Endothelial cell (in vitro differentiated cells): ENCODE data around the gene PCNX2. TPM values are rescaled to one million over a fixed set of nuclear protein-coding genes. Genes with fewer than 3 reads are reported as not detected.

Experiments
- DNase-seq: peaks from one replicate; pipeline ENCODE4 v3.0.0; 2021; ENCODE audit warnings: low spot score
- H3K27ac Mint-ChIP-seq: one replicate; pipeline ENCODE4 v1.8.0; 2021; ENCODE audit warnings: mixed read lengths, inconsistent platforms; ENCODE audit not compliant: unreplicated experiment
- H3K27me3 Mint-ChIP-seq: one replicate; pipeline ENCODE4 v1.8.0; 2021; ENCODE audit warnings: mild to moderate bottlenecking, moderate library complexity, mixed read lengths, inconsistent platforms; ENCODE audit not compliant: unreplicated experiment
- H3K36me3 Mint-ChIP-seq: one replicate; pipeline ENCODE4 v1.8.0; 2021; ENCODE audit warnings: mild to moderate bottlenecking, low read depth, mixed read lengths, inconsistent platforms; ENCODE audit not compliant: unreplicated experiment
- H3K4me1 Mint-ChIP-seq: one replicate; pipeline ENCODE4 v1.8.0; 2021; ENCODE audit warnings: mild to moderate bottlenecking, mixed read lengths, inconsistent platforms; ENCODE audit not compliant: unreplicated experiment
- H3K4me3 Mint-ChIP-seq: one replicate; pipeline ENCODE4 v1.8.0; 2021; ENCODE audit warnings: mild to moderate bottlenecking, mixed read lengths, inconsistent platforms; ENCODE audit not compliant: unreplicated experiment
- H3K9me3 Mint-ChIP-seq: one replicate; pipeline ENCODE4 v1.8.0; 2021; ENCODE audit warnings: mixed read lengths, inconsistent platforms; ENCODE audit not compliant: unreplicated experiment
- long read RNA-seq: library from polyadenylated mRNA; unstranded; transcript quantifications from one replicate; pipeline ENCODE4 v2.0.0, GENCODE V29; 2020; ENCODE audit not compliant: unreplicated experiment
- total RNA-seq: library from RNA; stranded (reverse); fragmentation: NEBNext Ultra II Directional; extraction: Animal tissue kit (Norgen Biotek cat#: 25700); gene quantifications from one replicate; pipeline ENCODE4 v1.2.1, GENCODE V29; 2021; ENCODE audit not compliant: unreplicated experiment
- TF ChIP-seq, protein P1 (sequence below): fragments of 200-600 bp; sonication (generic); IDR thresholded peaks from one replicate; pipeline ENCODE4 v1.5.0; 2021; ENCODE audit warnings: antibody characterized with exemption; ENCODE audit not compliant: unreplicated experiment

Gene PCNX2, protein sequence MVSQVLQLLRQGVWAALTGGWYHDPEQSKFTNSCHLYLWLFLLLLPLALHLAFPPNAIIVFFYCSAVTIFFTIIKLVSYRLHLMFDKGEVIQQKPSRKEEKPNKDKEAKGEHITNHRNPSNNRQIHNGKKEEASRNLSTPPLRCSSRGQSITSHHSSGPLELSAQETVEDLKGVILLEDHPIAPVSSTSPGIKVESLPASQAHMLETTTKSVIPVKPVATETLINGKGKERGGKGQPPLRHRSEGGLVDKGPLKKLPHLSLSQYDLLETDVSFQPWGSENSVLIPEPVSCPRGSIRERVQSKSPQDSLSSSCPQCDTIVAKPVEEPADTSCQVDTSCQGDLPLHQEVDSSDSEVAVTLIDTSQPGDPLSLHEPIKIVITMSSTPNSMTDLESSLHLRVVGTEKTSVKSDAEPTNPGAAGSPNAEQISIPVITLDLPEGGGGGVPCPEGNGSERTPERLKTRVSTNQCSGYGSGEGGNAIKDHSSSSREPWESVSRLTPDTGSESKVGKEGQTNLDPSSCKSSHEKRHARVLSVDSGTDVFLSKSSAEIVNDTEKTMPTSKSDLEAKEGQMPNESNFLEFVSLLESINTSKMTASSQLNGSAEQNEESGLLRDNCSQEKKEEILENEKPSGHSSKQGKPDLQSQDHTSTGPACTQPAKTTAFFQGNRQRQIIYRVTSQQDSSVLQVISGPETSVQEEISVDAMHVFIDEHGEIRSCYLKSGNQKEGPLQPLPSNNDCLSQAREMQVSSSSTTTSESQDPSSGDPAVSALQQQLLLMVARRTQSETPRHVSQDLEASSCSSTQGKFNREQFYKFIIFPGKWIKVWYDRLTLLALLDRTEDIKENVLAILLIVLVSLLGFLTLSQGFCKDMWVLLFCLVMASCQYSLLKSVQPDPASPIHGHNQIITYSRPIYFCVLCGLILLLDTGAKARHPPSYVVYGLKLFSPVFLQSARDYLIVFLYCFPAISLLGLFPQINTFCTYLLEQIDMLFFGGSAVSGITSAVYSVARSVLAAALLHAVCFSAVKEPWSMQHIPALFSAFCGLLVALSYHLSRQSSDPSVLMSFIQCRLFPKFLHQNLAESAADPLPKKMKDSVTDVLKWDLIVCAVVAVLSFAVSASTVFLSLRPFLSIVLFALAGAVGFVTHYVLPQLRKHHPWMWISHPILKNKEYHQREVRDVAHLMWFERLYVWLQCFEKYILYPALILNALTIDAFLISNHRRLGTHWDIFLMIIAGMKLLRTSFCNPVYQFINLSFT (N-terminal part only)
- 24.0 TPM for total RNA-seq
- long read RNA-seq, partial matches to known transcripts, result 1 of 3 reads
- long read RNA-seq, other reads (novel, unspliced or antisense), result 2 of 3 reads

DNA sequence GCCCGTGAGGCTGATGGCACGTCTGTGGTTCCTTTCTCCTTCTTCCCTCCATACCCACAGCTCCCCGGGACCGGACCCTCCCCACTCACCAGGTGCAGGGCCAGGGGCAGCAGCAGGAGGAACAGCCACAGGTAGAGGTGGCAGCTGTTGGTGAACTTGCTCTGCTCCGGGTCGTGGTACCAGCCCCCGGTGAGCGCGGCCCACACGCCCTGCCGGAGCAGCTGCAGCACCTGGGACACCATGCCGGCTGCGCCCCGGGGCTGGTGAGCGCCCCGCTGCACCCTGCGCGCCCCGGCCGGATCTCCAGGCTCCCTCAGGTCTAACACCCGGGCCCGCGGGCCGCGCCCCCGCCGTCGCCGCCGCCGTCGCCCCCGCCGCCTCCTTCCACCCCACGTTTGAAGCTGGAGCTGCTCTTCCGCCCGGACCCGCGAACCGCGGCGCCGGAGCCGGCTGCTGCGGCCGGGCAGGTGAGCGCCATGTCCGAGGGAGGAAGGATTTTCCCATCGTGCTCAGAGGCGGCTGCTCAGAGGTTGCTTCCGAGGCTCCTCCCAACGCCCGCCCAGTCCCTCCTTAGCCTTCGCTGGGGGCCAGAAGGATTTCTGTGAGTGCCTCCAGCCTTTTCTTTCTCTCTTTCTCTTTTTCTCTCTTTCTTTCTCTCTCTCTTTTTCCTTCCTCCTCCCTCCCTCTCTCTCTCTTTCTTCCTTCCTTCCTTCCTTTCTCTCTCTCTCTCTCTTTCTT, at the start of gene PCNX2:
Gene PCNX2 (minus strand): TSS at position 489 of the 738 bp plus-strand sequence. CDS start 247 bp downstream, at position 242.
- Mint-ChIP-seq H3K27me3 (peaks cover 2% of the 10 kb centered on the region), H3K4me3 (peak within 1 kb of the TSS; percentile 92), H3K36me3 (no peaks in the 10 kb centered on the region), H3K27ac (peak within 1 kb of the TSS; percentile 43), H3K9me3 (no peaks in the 10 kb centered on the region), H3K4me1 (peaks cover 11% of the 10 kb centered on the region)
- peak; percentile 56 for DNase-seq
- TF ChIP-seq, protein P1, sequence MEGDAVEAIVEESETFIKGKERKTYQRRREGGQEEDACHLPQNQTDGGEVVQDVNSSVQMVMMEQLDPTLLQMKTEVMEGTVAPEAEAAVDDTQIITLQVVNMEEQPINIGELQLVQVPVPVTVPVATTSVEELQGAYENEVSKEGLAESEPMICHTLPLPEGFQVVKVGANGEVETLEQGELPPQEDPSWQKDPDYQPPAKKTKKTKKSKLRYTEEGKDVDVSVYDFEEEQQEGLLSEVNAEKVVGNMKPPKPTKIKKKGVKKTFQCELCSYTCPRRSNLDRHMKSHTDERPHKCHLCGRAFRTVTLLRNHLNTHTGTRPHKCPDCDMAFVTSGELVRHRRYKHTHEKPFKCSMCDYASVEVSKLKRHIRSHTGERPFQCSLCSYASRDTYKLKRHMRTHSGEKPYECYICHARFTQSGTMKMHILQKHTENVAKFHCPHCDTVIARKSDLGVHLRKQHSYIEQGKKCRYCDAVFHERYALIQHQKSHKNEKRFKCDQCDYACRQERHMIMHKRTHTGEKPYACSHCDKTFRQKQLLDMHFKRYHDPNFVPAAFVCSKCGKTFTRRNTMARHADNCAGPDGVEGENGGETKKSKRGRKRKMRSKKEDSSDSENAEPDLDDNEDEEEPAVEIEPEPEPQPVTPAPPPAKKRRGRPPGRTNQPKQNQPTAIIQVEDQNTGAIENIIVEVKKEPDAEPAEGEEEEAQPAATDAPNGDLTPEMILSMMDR, result no peak

DNA sequence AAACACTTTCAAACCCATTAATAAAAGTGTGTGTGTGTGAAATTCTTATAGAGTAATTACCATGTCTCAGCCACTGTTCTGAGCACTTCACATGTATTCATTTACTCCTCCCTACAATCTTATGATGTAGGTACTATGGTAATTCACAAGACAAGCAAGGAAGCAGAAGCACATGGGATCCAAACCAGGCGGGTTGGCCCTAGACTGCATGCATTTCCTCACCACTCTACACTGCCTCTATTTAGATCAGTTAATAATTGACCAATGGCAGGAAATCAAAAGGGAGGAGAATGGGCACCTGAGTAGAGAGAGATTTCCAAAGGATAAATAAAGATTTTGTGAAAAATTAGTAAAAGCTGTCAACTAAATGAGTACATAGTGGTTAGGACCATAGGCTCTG, 47.7 kb upstream of the PCNX2 start:
- Mint-ChIP-seq H3K36me3 (no peaks in the 10 kb centered on the region), H3K4me1 (peaks cover 10% of the 10 kb centered on the region), H3K27me3 (no peaks in the 10 kb centered on the region), H3K27ac (no peak overlapping the region), H3K9me3 (no peaks in the 10 kb centered on the region), H3K4me3 (no peak overlapping the region)
- TF ChIP-seq, protein P1, result no peak
- DNase-seq, result no peak

DNA sequence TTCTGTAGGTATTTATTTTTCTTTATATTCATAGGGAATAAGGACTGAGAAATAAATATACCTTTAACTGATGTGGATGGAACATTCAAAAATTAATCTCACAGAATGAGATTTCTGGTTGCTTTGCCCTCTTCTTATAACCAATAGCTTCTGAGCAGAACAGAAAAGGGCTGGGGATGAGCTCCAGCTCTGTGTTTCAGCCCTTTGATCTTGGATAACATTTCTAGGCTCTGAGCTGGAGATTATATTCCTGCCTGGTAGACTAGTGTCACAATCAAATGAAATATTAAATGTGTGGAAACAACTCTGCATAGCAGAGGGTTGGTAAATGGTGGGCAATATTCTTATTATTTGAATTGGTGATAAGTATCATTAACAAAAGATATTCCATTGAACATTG, 46.6 kb upstream of the PCNX2 start:
- H3K36me3 Mint-ChIP-seq, result no peaks in the 10 kb centered on the region
- TF ChIP-seq, protein P1, result no peak
- H3K27ac Mint-ChIP-seq, result no peak overlapping the region
- H3K9me3 Mint-ChIP-seq, result no peaks in the 10 kb centered on the region
- H3K4me3 Mint-ChIP-seq, result no peak overlapping the region
- no peaks in the 10 kb centered on the region for H3K27me3 Mint-ChIP-seq
- peaks cover 10% of the 10 kb centered on the region for H3K4me1 Mint-ChIP-seq
- DNase-seq, result no peak

DNA sequence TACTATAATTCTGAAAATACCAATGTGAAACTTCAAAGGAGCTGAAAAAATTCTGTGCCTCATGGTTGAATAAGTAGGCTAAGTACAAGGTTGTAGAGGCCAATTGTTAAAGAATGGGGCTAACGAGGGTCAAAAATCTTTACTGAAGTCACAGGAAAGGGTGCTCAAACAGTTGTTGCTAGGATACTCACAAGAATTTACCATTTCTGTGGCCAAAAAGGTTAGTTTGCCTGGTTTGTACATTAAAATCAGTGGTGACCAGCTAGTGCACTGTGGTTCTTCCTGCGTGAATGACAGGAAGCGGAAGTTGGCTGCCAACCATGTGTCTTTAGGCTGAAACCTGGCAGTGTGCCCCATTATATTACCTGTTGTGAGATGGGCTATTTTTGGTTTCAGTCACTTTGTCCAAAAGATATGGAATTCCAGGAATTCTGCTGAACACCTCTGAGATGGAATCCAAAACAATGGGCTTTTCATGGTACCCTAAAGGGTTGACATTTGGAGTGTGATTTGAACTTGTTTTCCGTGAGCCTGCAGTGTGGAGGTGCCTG, 45.5 kb upstream of the PCNX2 start:
- Mint-ChIP-seq H3K27me3 (no peaks in the 10 kb centered on the region), H3K4me1 (peaks cover 10% of the 10 kb centered on the region), H3K36me3 (no peaks in the 10 kb centered on the region), H3K9me3 (no peaks in the 10 kb centered on the region), H3K4me3 (no peak overlapping the region), H3K27ac (peak overlapping the region; percentile 22)
- no peak for DNase-seq
- TF ChIP-seq, protein P1, result no peak
